ENCODE data around the gene COL27A1.

COL27A1 gene

DNA sequence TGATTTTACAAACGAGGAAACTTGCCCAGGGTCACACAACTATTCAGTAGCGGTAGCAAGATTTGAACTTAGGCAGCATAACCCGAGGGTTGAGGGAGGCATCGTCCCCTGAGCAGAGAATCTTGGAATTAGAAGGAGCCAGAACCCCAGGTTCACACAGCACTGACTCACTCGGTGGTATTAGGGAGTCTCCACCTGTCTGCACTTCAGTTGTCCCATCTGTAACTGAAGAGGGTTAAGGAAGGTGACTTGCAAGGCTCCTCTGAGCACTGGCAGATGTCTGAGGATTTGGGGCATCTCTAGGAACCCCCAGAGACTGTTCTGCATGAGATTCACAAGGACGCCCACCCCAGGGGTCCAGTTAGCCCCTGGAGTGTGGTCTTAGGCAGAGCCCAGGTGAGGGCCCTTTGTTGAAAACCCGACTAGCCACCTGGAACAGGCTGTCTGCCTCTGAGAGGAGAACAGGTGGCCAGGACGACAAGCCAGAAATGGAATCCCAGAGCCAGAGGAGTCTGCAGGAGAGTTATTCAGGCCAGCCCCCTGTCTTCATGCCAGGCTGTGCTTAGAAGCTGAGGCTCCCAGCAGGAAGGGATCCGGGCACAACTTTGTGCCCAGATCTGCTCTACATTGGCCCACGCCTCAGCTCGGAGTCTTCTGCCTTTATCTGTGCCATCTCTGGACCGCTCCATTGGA lies 117.5 kb downstream of the COL27A1 start:
- no peak for DNase-seq (ENCODE audit: low read depth)

DNA sequence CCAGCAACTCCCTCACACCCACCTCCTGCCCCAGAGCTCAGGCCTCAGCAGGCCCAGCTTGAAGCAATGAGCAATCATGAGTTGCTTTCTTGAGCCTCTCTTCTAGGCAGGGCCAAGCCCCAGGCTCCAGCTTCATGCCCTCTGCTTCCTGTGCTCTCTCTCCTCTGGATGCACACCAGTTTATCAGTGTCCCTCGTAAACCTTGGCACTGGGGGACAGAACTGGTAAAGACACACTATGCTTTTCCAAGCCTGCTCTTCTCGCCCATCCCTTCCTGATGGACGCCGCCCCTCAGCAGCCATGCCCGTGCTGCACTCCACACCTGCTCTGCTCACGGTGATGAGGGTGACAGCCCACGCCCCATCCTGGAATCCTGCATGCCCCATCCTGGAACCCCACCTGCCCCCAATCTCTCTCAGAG lies 118.1 kb downstream of the COL27A1 start:
- DNase-seq (ENCODE audit: low read depth): no peak

DNA sequence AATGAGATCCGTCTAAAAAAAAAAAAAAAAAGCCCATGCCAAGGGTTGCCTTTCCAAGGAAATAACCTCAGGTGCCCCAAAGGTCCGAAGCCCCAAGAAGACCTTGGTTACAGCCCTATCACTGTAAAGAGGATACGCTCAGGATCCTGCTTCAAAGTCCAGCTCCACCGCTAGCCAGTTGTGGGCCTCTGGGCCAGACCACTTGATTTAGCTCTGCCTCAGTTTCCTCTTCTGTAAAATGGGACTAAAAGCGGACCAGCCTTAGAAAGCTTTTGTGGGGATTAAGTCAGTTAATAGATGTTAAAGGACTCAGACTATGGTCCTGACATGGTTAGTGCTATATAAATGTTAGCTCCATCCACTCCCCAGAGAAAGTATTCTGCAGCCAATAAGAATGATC lies 118.9 kb downstream of the COL27A1 start:
- DNase-seq (ENCODE audit: low read depth): no peak

DNA sequence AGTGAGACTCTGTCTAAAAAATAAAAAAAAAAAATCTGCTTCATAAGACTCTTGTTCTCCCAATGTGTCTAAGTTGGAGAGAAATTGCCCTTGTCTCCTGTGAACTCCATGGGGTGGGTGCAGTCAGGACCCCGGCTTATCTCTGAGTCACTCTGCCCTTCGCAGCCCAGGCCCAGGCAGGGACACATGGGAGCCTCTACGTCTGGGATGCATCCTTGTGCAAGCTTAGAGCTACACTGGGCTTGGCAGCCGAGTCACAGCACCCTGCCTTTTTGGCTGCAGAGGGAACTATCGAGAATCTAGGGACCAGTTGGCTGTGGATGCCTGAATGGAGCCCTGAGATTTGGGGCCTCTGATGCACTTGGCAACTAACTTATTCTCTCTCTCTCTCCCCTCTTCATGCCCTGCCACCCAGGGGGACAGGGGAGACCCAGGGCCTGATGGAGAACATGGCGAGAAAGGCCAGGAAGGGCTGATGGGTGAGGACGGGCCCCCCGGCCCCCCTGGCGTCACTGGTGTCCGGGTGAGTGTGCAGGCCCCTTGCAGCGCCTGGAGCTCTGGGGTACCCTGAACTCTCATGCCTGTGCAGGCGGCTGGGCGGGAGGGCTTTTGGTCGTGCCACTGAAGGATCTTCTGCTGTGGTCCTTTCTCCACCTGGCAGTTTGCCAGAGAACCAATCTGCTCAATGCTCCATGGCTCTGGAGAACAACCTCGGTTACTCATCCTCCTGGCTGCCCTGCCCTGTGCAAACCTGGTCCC lies 120.1 kb downstream of the COL27A1 start:
- peak; percentile 33 for DNase-seq (ENCODE audit: low read depth)

DNA sequence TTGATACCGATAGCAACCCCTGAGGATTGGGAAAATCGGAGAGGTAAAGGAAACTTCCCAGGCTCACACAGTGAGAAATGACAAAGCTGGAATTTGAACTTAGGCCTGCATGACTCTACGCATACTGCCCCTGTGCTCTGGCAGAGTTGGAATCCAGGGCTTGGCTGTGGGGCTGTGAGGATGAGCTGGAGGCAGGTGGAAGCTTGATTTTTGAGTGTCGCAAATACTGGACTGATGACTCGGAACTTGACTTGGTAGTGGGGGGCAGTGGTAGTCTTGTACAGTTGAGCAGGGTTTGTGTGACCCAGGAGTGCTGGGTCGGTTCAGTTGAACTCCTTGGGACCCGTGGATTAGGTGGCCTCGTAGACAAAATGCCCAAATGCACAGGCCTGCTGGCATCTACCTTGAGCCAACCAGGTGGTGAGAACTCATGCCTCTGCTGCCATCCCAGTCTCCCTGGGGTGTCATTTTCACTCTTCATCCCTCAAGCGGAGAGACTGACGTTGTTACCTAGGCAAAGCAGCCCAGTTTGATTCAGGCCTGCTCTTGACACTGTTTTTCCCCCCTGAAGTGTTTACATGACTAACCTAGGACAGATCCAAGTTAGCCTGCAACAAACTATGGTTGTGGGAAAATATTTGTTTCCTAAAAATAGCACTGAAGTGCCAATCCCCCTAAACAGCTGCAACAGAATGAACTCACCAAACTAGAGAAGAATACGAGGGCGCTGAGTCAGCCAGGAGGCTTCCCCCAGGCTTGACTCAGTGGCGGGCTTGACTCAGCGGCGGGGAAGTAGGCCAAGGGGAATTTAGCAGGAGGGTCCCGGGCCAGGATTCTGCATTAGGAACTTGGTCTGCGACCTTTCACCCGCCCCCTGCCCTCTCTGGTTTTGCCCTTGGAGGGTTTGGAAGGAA lies 121.8 kb downstream of the COL27A1 start:
- peak; percentile 97 for DNase-seq (ENCODE audit: low read depth)

DNA sequence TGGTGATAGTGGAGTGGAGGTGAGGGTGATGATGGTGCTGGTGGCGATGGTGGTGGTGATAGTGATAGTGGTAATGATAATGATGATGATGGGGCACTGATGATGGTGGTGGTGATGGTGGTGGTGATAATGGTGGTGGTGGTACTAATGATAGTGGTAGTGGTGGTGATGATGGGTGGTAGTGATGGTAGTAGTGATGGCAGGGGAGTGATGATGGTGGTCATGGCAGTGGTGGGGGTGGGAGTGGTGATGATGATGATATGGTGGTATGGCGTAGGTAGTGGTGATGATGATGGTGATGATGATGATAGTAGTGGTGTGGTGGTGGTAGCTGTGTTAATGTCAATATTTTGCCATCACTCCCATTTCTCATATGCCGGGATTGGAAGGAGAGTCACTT lies 123.0 kb downstream of the COL27A1 start:
- DNase-seq (ENCODE audit: low read depth): no peak

DNA sequence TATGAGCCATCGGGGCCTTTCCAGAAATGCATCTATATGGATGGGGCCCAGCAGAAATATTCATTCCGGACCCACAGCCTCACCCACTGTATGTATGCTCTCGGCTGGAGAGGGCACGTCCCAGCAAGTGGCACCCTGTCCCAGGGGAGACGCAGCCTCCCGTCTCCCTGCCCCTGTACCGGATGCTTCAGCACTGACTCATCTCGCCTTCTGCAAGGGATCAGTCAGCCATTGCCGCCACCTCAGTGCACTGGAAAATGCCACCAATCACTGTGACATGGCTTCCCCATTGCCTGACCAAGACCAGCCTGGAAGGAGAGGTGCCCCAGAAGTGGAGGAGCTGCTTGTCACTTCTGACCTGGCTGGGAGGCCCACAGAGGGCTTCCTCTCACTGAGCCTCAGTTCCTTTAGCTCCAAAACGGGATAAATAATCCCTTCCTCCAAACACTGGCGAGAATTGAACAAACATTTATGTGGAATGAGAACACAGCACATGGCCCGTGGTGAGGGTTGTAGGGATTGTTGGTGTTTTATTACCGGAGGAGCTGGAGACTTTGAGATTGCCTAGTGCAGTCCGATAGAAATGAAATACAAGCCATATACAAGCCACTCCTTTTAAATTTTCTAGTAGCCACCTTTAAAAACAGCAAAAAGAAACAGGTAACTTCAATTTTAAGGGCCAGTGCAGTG lies 123.7 kb downstream of the COL27A1 start:
- DNase-seq (ENCODE audit: low read depth): peak; percentile 89

DNA sequence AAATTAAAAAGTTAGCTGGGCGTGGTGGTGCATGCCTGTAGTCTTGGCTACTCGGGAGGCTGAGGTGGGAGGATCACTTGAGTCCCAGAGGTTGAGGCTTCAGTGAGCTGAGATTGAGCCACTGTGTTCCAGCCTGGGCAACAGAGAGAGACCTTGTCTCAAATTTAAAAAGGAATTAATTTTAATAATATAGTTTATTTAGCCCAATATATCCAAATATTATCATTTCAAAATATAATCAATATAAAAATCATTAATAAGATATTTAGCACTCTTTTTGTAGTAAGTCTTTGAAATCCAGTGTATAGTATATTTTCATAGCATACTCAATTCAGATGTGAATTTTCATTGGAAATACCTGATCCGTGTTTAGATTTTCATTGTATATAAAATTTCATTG lies 124.4 kb downstream of the COL27A1 start:
- no peak for DNase-seq (ENCODE audit: low read depth)

DNA sequence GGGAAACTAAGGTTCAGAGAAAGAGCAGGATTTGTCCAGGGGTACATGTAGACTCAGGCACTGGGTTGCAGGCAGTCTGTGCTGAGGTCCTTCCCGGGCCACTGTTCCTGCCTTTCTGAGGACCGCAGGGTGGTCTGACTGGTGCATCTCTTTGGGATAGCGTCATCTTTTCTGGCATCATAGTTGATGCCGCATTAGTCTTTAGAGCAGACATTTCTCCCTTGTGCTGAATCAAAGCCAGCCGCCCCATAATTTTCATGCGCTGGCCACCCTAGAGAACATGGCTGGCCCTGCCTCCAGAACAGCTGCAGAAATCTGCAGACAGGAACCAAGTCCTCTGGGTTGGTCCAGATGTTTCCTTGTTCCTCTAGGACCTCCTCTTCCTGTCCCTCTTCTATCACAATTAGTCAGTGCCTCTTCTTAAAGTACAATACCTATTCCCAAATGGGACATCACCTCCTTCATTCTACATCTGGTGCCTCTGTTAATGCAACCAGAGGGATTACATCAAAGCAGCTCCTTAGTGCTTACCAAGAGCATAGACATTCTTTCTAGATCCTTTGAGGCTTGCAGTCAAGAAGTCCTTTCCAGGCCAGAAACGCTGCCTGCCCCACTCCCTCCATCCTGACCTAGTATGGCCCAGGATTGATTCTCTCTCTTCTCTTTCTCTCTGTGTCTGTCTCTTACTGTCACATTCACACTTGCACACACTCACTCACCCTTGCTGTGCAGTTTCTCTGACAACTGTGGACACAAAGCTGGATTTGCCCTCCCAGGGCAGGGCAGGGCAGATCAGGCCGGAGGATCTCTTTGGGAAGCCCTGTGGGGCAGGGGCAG lies 125.5 kb downstream of the COL27A1 start:
- DNase-seq (ENCODE audit: low read depth): peak; percentile 39

DNA sequence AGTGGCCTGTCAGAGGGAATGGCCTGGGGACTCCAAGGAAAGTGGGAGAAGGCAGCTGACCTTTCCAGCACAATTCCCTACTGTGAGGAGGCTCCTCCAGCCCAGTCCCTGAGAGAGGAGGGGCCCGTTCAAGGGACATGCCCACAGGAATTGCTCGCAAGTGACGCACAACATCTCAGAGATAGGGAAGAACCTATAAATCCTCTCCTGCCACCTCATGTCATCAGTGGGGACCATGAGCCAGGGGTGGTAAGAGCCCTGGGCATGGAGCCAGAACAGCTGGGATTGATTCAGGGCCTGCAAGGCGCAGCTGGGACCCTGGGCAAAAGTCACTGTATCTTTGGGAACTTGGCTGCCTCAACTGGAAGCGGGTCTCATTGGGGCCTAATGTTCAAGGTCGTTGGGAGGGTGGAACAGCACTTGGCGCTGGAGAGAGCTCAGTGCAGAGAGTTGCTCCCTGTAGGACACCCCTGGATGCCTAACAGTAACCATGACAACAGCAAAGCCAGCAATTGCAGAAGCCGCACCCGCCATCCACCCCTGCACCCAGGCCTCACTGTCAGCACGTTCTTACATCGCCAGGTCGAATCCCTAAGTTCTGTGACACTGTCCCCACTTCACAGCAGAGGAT lies 126.3 kb downstream of the COL27A1 start:
- no peak for DNase-seq (ENCODE audit: low read depth)

DNA sequence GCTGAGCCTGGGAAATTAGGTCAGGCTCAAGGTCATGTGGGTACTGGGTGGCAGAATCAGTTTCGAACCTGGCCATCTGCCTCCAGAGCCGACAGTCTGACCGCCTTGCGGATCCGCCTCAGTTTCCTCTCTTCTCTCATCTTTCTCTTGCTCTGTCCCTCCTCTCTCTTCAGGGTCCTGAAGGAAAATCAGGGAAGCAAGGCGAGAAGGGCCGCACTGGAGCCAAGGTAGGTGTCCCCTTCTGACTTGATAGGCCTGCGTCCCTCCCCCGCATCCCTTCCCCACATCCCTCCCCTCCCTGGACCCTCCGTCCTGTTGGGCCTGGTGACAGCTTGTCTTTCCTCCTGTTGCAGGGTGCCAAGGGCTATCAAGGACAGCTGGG lies 126.8 kb downstream of the COL27A1 start:
- no peak for DNase-seq (ENCODE audit: low read depth)

DNA sequence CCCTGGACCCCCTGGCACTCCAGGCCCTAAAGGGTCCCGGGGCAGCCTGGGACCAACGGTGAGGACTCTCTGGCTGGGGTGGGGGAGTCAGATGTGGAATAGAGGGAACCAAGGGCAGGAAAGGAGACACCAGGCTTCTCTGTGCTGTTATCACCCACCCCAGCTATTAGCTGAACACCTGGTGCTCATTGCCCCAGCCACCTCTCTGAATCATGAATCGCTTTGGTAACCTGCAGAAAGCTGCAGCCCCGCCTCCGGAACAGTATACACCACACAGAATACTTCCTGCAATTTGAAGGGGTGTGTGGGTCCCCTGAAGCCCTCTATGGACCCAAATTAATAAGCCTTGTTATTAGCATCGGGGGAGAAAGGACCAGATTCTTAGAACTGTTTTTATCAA lies 127.2 kb downstream of the COL27A1 start:
- DNase-seq (ENCODE audit: low read depth): no peak

DNA sequence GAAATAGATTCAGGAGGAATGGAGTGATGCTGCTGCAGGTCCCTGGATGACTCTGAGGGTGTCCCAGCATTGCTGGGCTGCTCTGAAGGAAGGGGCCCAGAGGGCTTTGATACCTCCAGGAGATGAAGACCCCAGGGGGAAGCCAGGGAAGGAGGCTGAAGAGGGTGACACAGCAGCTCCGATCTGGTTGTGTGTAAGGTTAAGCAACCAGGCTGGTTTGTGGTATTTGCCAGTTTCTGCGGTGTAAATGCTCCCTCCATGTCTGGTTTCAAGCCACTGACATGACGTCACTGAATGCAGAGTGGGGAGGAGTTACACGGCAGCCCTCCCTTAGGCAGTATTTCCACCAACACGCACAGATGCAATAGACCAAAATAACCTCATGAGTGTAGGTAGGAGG lies 127.6 kb downstream of the COL27A1 start:
- DNase-seq (ENCODE audit: low read depth): peak; percentile 85

DNA sequence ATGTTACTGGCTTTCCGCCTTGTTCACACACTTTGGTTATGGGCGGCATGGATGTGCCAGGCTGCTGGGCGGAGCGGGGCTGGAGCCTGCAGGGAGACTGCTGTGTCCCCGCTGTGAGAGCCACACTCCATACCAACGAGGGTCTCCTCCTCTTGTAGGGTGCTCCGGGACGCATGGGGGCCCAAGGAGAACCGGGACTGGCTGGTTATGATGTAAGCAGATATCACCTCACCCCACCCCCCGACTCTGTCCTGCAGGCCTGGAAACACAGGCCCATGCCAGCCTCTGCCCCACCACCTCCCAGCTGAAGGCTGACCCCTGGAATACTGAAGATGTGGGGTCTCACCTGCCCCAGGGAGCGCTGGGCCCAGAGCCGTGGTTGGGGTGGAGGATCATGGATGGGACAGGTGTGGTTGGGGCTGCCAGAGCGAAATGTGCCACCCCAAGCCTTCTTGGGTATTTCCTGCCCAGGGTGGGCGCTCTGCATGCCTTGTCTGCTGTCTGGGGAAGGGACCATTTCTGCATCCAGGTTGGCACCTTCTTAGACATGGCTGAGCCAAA lies 128.3 kb downstream of the COL27A1 start:
- no peak for DNase-seq (ENCODE audit: low read depth)

DNA sequence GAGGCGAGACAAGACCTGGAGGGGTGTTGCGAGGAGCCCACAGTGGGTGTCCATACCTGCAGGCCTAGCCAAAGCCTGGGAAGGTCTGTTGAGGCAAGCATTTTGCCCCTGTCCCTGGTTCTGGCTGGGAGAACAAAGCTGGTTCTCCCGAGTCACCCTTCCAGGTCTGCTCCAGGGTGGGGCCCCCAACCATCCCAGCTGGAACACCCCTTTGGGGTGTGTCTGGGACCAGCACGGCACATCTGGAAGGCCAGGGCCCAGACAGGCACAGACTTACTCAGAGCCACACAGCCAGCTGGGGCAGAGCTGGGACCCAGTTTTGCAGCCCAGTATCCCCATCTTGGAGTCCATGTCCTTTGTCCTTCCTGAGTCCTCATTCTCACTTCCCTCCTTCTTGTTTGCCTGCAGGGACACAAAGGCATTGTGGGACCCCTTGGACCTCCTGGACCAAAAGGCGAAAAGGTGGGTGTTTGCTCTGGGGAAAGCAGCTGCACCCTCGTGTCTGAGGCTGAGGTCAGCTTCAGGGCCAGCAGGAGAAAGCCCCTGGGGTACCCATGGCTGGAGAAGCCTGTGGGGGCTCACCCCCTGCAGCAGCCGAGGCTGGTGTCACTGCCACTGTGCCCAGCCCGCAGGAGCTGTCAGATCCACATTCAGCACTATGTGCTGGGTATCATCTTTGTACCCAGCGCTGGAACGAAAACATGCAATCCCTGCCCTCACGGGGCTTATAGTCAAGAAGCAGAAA lies 129.2 kb downstream of the COL27A1 start:
- no peak for DNase-seq (ENCODE audit: low read depth)

DNA sequence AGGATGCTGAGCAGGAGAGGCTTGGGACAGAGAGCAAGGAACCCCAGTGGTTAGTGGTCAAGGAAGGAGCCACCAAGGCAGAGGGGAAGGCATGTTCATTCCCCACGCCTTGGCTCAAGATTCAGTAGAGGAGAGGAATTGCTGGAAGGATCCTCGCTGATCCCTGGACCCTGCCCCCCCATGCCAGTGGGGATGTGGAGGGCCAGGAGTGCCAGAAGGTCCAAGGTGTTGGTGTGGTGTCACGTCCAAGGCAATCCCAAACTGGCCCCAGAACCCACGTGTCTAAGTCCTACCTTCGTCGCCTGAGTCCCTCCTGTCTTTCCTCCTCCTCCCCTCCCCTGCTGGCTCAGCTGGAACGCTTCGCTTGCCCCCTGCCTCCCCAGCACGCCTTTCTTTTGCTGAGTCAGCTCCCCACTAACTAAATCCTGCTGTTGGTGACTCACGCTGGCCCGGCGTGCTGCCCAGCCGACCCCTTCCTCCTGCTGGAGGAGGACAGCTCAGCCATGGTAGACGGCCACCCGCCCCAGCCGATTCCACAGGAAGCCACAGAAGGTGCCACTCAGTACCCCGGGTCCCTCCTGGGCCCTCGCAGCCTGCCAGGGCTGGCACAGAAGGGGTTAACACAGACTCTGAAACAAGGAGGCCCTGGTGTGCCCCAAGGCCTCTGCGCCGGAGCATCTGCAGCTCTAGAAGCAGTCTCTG lies 130.0 kb downstream of the COL27A1 start:
- DNase-seq (ENCODE audit: low read depth): peak; percentile 94

DNA sequence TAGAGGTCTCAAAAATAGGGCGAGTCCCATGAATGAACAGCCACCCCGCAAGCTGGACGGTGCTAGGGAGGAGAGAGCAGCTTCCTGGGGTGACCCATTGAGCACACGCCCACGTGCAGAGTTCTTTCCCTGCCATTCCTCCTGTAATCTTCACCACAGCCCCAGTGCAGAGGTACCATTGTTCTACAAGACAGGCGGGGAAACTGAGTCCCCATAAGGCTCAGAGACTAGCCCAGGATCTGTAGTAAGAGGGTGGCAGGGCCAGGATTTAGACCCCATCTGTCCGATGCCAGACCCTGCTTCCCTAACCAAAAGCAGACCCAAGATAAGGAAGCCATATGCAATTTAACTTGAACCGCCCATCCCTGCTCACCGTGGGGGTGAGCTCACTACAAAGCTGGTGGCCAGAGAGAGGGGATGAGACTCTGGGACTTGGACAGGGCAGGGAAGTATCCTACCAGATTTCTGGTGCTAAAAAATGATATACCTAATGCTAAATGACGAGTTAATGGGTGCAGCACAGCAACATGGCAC lies 130.9 kb downstream of the COL27A1 start:
- DNase-seq (ENCODE audit: low read depth): no peak

DNA sequence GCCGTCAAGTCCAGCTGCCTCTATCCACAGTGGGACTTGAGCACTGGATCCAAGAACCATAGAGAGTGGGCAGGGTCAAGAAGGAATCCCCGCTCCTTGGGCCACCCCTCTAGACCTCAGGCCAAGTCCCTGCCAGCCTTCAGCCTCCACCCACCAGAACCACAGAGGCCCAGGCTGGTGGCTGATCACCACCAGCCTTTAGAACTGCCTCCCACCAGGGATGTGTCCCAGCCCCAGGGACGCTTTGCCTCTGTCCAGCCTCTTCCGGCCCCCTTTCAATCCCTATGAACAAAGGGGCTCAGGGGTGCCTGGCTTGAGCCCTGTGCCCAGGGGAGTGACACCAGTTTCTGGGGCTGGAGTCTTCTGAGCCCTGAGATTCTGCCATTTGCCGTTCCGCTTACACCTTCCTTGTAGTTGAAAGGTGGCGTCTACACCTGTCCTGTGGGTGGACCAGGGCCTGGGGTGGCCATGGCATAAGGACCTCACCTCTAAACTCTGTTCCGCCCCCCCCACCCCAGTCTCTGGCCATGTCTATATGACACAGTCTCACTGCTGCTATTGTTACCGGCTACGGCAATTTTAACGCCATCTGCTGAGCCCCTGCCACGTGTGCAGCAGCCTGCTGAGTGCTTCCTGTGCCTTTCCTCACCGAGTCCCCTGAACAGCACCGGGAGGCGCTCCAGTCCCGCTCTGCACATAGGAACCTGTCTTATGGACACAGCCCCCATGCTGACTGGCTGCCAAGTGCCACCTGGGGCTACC lies 131.8 kb downstream of the COL27A1 start:
- no peak for DNase-seq (ENCODE audit: low read depth)
